ENCODE results near the gene MAFF. TPM values are rescaled to one million over a fixed set of nuclear protein-coding genes. Genes with fewer than 3 reads are reported as not detected.
A peak's percentile ranks its signal among the peaks of the same experiment; 100 is the strongest.

Gene MAFF
- total RNA-seq, 1 experiment from 2014 or later = 5.8 TPM

GRCh38 chr22:38221908-38222796, 20.4 kb downstream of the MAFF start:
- no peak overlapping the region for H4K5ac ChIP-seq (ENCODE audit: insufficient read length, low read depth, low read length)
- no peak overlapping the region for H2BK120ac ChIP-seq (ENCODE audit: low read depth, low read length, poor library complexity, severe bottlenecking)
- Mint-ChIP-seq H3K36me3 (ENCODE audit: insufficient read depth in 1 of 3, low read depth in 3 of 3) (peaks cover 2 to 39% (median 28%) of the 10 kb centered on the region in 3 experiments), H3K9me3 (no peaks in the 10 kb centered on the region), H3K27me3 (ENCODE audit: low read depth) (no peaks in the 10 kb centered on the region), H3K4me3 (no peak overlapping the region), H3K27ac (peak overlapping the region in 2 of 3 experiments; percentile 61 to 73; a peak in 2 of 7 replicates), H3K4me1 (peaks cover 16 to 24% of the 10 kb centered on the region in 2 experiments)
- H4K91ac ChIP-seq (ENCODE audit: insufficient read length, low read depth, low read length) = no peak overlapping the region
- no peak overlapping the region for H2BK5ac ChIP-seq (ENCODE audit: insufficient read length, low read length)
- H3K79me2 ChIP-seq (ENCODE audit: insufficient read depth, low read length) = no peaks in the 10 kb centered on the region
- H3K56ac ChIP-seq (ENCODE audit: insufficient read length, low read depth, low read length) = no peak overlapping the region
- WGBS (ENCODE audit: extremely low coverage, insufficient read length, low lambda C conversion rate) = no CpG with 5 or more reads among the region's 25 CpGs
- H2AFZ ChIP-seq (ENCODE audit: low read length) = no peak overlapping the region
- no peak overlapping the region for H2AK5ac ChIP-seq (ENCODE audit: insufficient read length, low read length)
- H3K79me1 ChIP-seq (ENCODE audit: insufficient read depth, low read depth, low read length, poor library complexity, severe bottlenecking) = no peaks in the 10 kb centered on the region
- no peak overlapping the region for H3T11ph ChIP-seq (ENCODE audit: low read length)
- no peak overlapping the region for H3K27ac ChIP-seq (ENCODE audit: insufficient read length, low read depth, low read length)
- peaks cover 4% of the 10 kb centered on the region; the same call in 1 of the 2 replicates for H3K4me1 ChIP-seq (ENCODE audit: insufficient read depth, low read length)
- no peaks in the 10 kb centered on the region for H3K23me2 ChIP-seq (ENCODE audit: insufficient read length, low read depth, low read length, poor library complexity, severe bottlenecking)
- H3K14ac ChIP-seq (ENCODE audit: insufficient read depth, low read length) = no peak overlapping the region; the same call in 1 of the 2 replicates
- no peak overlapping the region for H3K4ac ChIP-seq (ENCODE audit: low read depth, low read length)
- H3K27me3 ChIP-seq (ENCODE audit: insufficient read depth, low read length) = no peaks in the 10 kb centered on the region
- H2BK15ac ChIP-seq (ENCODE audit: low read depth, low read length) = no peak overlapping the region
- H3K23ac ChIP-seq (ENCODE audit: insufficient read length, low read depth, low read length) = no peak overlapping the region
- no peak overlapping the region for H3K9ac ChIP-seq (ENCODE audit: extremely low read depth, insufficient read length, low read length)
- no peaks in the 10 kb centered on the region for H3K9me3 ChIP-seq (ENCODE audit: control insufficient read depth, low read depth, low read length)
- H4K20me1 ChIP-seq (ENCODE audit: control insufficient read depth, insufficient read depth, insufficient read length) = no peaks in the 10 kb centered on the region
- H4K8ac ChIP-seq (replicated peaks; ENCODE audit: insufficient read length, low read depth, low read length) = no peak overlapping the region
- no peak overlapping the region for H3K18ac ChIP-seq (ENCODE audit: insufficient read length, low read depth, low read length)
- DNase-seq = peak; percentile 53
- no peak overlapping the region for H2BK12ac ChIP-seq (ENCODE audit: insufficient read length, low read depth, low read length)
- H3K4me2 ChIP-seq (ENCODE audit: insufficient read depth, insufficient read length, low read length) = no peak overlapping the region
- TF ChIP-seq CTCF (conservative IDR thresholded peaks at IDR 0.05) = peak; percentile 32
- no peak overlapping the region for H2BK20ac ChIP-seq (ENCODE audit: low read depth, low read length, poor library complexity, severe bottlenecking)
